HCT116 (cell line): ENCODE data around the gene SYNJ1. TPM values are rescaled to one million over a fixed set of nuclear protein-coding genes. Genes with fewer than 3 reads are reported as not detected.

Experiments
- ATAC-seq: fragments of 200-7000 bp; cut with Tn5 transposase; 2 replicates; pipeline ENCODE4 v1.9.1; 2020; ENCODE audit warnings: mild to moderate bottlenecking, moderate library complexity
- BruUV-seq: library from RNA; stranded (reverse); fragments of 400-500 nt; replicated peaks from 2 replicates; lab custom pipeline; 2021; lab: Mats Ljungman, UMichigan
- CTCF ChIA-PET: fragments of 300-600 bp; sonication (Branson Sonifier 250); formaldehyde crosslinking; loops from one replicate; lab custom pipeline; 2021; ENCODE audit warnings: antibody characterized with exemption; lab: Charles Lee
- POLR2A ChIA-PET: fragments of 300-600, 350-600 bp; sonication (Branson Sonifier 250); formaldehyde crosslinking; loops from one replicate; lab custom pipeline; 2021; ENCODE audit warnings: antibody characterized with exemption; lab: Charles Lee
- RAD21 ChIA-PET, 2 experiments: fragments of 300-600 bp; sonication (Branson Sonifier 250); formaldehyde crosslinking; loops; one replicate each; lab custom pipeline; 2023; ENCODE audit warnings: low total read pairs in 2 of 2; ENCODE audit not compliant: uncharacterized antibody in 2 of 2, unreplicated experiment in 2 of 2, low non-redundant PET in 1 of 2; lab: Charles Lee
- DNase-seq: peaks from one replicate; pipeline ENCODE4 v3.0.0-alpha.2; 2010; ENCODE audit warnings: low read depth, low spot score
- H2AFZ ChIP-seq: fragments of 200-600 bp; shearing (Covaris generic), sonication (generic); 2 replicates; pipeline ENCODE4 v1.6.1; 2017; ENCODE audit warnings: low read depth, mixed run types, mixed read lengths, antibody characterized with exemption, low read length; ENCODE audit not compliant: poor library complexity, severe bottlenecking
- H3K27ac ChIP-seq: 2 replicates; pipeline ENCODE4 v1.5.1; 2012; ENCODE audit warnings: low read depth, low read length
- H3K27me3 ChIP-seq: fragments of 200-600 bp; sonication (generic); 2 replicates; pipeline ENCODE4 v1.6.1; 2016; ENCODE audit warnings: mixed run types, low read length, mixed read lengths; ENCODE audit not compliant: insufficient read depth
- H3K36me3 ChIP-seq, 2 experiments: fragments of 200-500 bp in 1 of 2; fragments of 200-600 bp in 1 of 2; sonication (Bioruptor generic) in 1 of 2; sonication (generic) in 1 of 2; 2 replicates each; pipeline versions ENCODE4 v1.5.1 to v1.6.1; 2014 to 2016; ENCODE audit warnings: low read length in 2 of 2, inconsistent platforms in 1 of 2, mixed read lengths in 1 of 2, mixed run types in 1 of 2; ENCODE audit not compliant: insufficient read depth in 2 of 2, control insufficient read depth in 1 of 2
- H3K4me1 ChIP-seq, 2 experiments: fragments of 200-600 bp in 1 of 2; sonication (generic) in 1 of 2; 2 replicates each; pipeline versions ENCODE4 v1.5.1 to v1.6.1; 2012 to 2017; ENCODE audit warnings: low read length in 2 of 2, inconsistent platforms in 1 of 2, mild to moderate bottlenecking in 1 of 2, mixed read lengths in 1 of 2, mixed run types in 1 of 2, moderate library complexity in 1 of 2; ENCODE audit not compliant: insufficient read depth in 2 of 2, control insufficient read depth in 1 of 2
- H3K4me2 ChIP-seq: fragments of 200-600 bp; sonication (generic); 2 replicates; pipeline ENCODE4 v1.6.1; 2017; ENCODE audit warnings: mixed run types, low read length, mixed read lengths
- H3K4me3 ChIP-seq, 2 experiments: fragments of 200-600 bp in 1 of 2; sonication (generic) in 1 of 2; replicated peaks in 1 of 2; 2 replicates each; pipeline ENCODE4 v1.5.1; 2011 to 2016; ENCODE audit warnings: low read length in 2 of 2, control low read depth in 1 of 2, low read depth in 1 of 2, mild to moderate bottlenecking in 1 of 2, mixed read lengths in 1 of 2, mixed run types in 1 of 2
- H3K79me2 ChIP-seq: fragments of 200-600 bp; sonication (generic); 2 replicates; pipeline ENCODE4 v1.6.1; 2017; ENCODE audit warnings: mild to moderate bottlenecking, mixed run types, low read length, moderate library complexity, mixed read lengths; ENCODE audit not compliant: insufficient read depth
- H3K9ac ChIP-seq: fragments of 200-600 bp; sonication (generic); 2 replicates; pipeline ENCODE4 v1.6.1; 2016; ENCODE audit warnings: low read length, mixed read lengths
- H3K9me2 ChIP-seq: fragments of 200-600 bp; sonication (generic), shearing (Covaris generic); 2 replicates; pipeline ENCODE4 v1.6.1; 2017; ENCODE audit warnings: mixed run types, mild to moderate bottlenecking, moderate library complexity; ENCODE audit not compliant: insufficient read depth
- H3K9me3 ChIP-seq, 2 experiments: fragments of 200-500 bp in 1 of 2; fragments of 200-600 bp in 1 of 2; sonication (Bioruptor generic) in 1 of 2; sonication (generic) in 1 of 2; 2 replicates each; pipeline ENCODE4 v1.6.1; 2014 to 2017; ENCODE audit warnings: low read length in 2 of 2, mixed read lengths in 2 of 2, inconsistent platforms in 1 of 2, low read depth in 1 of 2, mild to moderate bottlenecking in 1 of 2, mixed run types in 1 of 2, moderate library complexity in 1 of 2; ENCODE audit not compliant: control insufficient read depth in 1 of 2, insufficient read depth in 1 of 2
- H4K20me1 ChIP-seq: fragments of 200-600 bp; sonication (generic), shearing (Covaris generic); 2 replicates; pipeline ENCODE4 v1.6.1; 2017; ENCODE audit warnings: mixed run types, mild to moderate bottlenecking, moderate library complexity; ENCODE audit not compliant: insufficient read depth
- ATF3 ChIP-seq: IDR thresholded peaks from 2 replicates; pipeline ENCODE4 v1.6.1; 2012
- CEBPB ChIP-seq: IDR thresholded peaks from 2 replicates; pipeline ENCODE4 v1.6.1; 2012; ENCODE audit warnings: low read depth
- EGR1 ChIP-seq: IDR thresholded peaks from 2 replicates; pipeline ENCODE4 v1.6.1; 2012; ENCODE audit warnings: low read depth
- EZH2phosphoT487 ChIP-seq: fragments of 200-600 bp; IDR thresholded peaks from 2 replicates; pipeline ENCODE4 v1.6.1; 2018; ENCODE audit warnings: antibody characterized with exemption, borderline replicate concordance
- RAD21 ChIP-seq: IDR thresholded peaks from 2 replicates; pipeline ENCODE4 v1.6.1; 2012; ENCODE audit warnings: low read depth, mild to moderate bottlenecking
- REST ChIP-seq: IDR thresholded peaks from 2 replicates; pipeline ENCODE4 v1.6.1; 2012; ENCODE audit warnings: low read depth
- SIN3A ChIP-seq: IDR thresholded peaks from 2 replicates; pipeline ENCODE4 v1.6.1; 2012; ENCODE audit warnings: low read depth
- SRF ChIP-seq: IDR thresholded peaks from 2 replicates; pipeline ENCODE4 v1.6.1; 2012; ENCODE audit warnings: low read depth
- intact Hi-C: fragments of 100-400 bp; cut with micrococcal nuclease; formaldehyde crosslinking; loops from 2 replicates; pipeline ENCODE4 v1.10.0; 2022
- total RNA-seq: library from RNA; stranded (reverse); gene quantifications from one replicate; pipeline ENCODE4 v1.2.1, GENCODE V29; 2021; ENCODE audit not compliant: unreplicated experiment

Gene SYNJ1
- total RNA-seq, 1 experiment from 2014 or later = 7.2 TPM

GRCh38 chr21:32765058-32765457 lies 37.2 kb upstream of the SYNJ1 start:
- no peak overlapping the region for H3K4me2 ChIP-seq
- H3K9ac ChIP-seq = no peak overlapping the region
- H2AFZ ChIP-seq = no peak overlapping the region
- peaks cover 75 to 82% of the 10 kb centered on the region in 2 experiments for H3K36me3 ChIP-seq
- no peak overlapping the region for H3K27ac ChIP-seq
- TF ChIP-seq EGR1 (no peak), SRF (no peak)
- peaks cover 36% of the 10 kb centered on the region; the same call in 1 of the 2 replicates for H4K20me1 ChIP-seq
- H3K27me3 ChIP-seq = no peaks in the 10 kb centered on the region
- no peaks in the 10 kb centered on the region for H3K9me3 ChIP-seq
- no peaks in the 10 kb centered on the region for H3K9me2 ChIP-seq
- intact Hi-C loops = no loop called here
- ChIA-PET CTCF (no interaction called here), POLR2A (no interaction called here), RAD21 (no interaction called here)
- DNase-seq = no peak
- no peak overlapping the region for H3K4me3 ChIP-seq
- peaks cover 97% of the 10 kb centered on the region for H3K79me2 ChIP-seq
- no TSS peak for BruUV-seq
- no peak for ATAC-seq
- peaks cover 4 to 8% of the 10 kb centered on the region in 2 experiments; a peak in 3 of 4 replicates for H3K4me1 ChIP-seq

- Histone ChIP-seq H3K9me3 (no peaks in the 10 kb centered on the region), H3K4me1 (no peaks in the 10 kb centered on the region), H4K20me1 (peaks cover 35% of the 10 kb centered on the region; the same call in 1 of the 2 replicates), H3K79me2 (peaks cover 97% of the 10 kb centered on the region), H3K9me2 (no peaks in the 10 kb centered on the region), H2AFZ (no peak overlapping the region), H3K9ac (no peak overlapping the region), H3K4me3 (no peak overlapping the region), H3K36me3 (peaks cover 80 to 84% of the 10 kb centered on the region in 2 experiments), H3K27me3 (no peaks in the 10 kb centered on the region), H3K4me2 (no peak overlapping the region), H3K27ac (no peak overlapping the region)
- intact Hi-C loops = no loop called here
- RAD21 ChIA-PET = no interaction called here
- POLR2A ChIA-PET = no interaction called here
- TF ChIP-seq REST = no peak
- no peak for TF ChIP-seq CEBPB
- TF ChIP-seq EZH2phosphoT487 = no peak
- no peak for TF ChIP-seq ATF3
- no peak for TF ChIP-seq RAD21
- TF ChIP-seq SIN3A = no peak
- CTCF ChIA-PET = no interaction called here
- no TSS peak for BruUV-seq
- DNase-seq (no peak), ATAC-seq (no peak)
Measured at GRCh38 chr21:32764186-32764585, 36.4 kb upstream of the SYNJ1 start.
